NB4 (cell line): ENCODE data around the gene GPX3.

ENCODE experiments used
- DNase-seq: peaks from one replicate; pipeline ENCODE4 v3.0.0; 2010; ENCODE audit warnings: low read depth
- H3K4me3 ChIP-seq: one replicate; pipeline ENCODE4 v1.5.1; 2011; ENCODE audit warnings: mild to moderate bottlenecking, low read depth, low read length, moderate library complexity
- CTCF ChIP-seq: IDR thresholded peaks from one replicate; pipeline ENCODE4 v1.5.1; 2012; ENCODE audit warnings: low read depth, low read length
- MYC ChIP-seq: IDR thresholded peaks from 2 replicates; pipeline ENCODE4 v1.6.1; 2011; ENCODE audit warnings: low read depth, low read length

Gene GPX3

GRCh38 chr5:151077967-151078366 lies 57.6 kb downstream of the GPX3 start:
- no peak for TF ChIP-seq MYC
- no peak for TF ChIP-seq CTCF
- no peak for DNase-seq
- no peak overlapping the region for H3K4me3 ChIP-seq
